IPS DF 6.9 (cell line): Measurements from ENCODE around the gene INPP4B.

Experiments used
- DNase-seq: peaks from one replicate; pipeline ENCODE4 v3.0.0-alpha.2; 2013; ENCODE audit warnings: low read depth, low spot score
- H3K27ac ChIP-seq: one replicate; pipeline ENCODE4 v1.5.1; 2013; ENCODE audit warnings: low read length, control low read depth
- H3K27me3 ChIP-seq: 2 replicates; pipeline ENCODE4 v1.6.1; 2013; ENCODE audit warnings: mild to moderate bottlenecking, low read length; ENCODE audit not compliant: control insufficient read depth, insufficient read depth
- H3K36me3 ChIP-seq: 2 replicates; pipeline ENCODE4 v1.6.1; 2013; ENCODE audit warnings: low read length; ENCODE audit not compliant: control insufficient read depth, insufficient read depth
- H3K4me1 ChIP-seq: 2 replicates; pipeline ENCODE4 v1.6.1; 2013; ENCODE audit warnings: low read length; ENCODE audit not compliant: control insufficient read depth, insufficient read depth
- H3K4me3 ChIP-seq: 2 replicates; pipeline ENCODE4 v1.5.1; 2013; ENCODE audit warnings: mild to moderate bottlenecking, low read length
- H3K9me3 ChIP-seq: 2 replicates; pipeline ENCODE4 v1.6.1; 2013; ENCODE audit warnings: low read length, inconsistent platforms; ENCODE audit not compliant: control insufficient read depth, insufficient read depth
- WGBS: extraction: QIAGEN DNeasy Blood & Tissue Kit; methylation state at CpG from one replicate; pipeline ENCODE4 v1.1.7; 2013; ENCODE audit warnings: mixed read lengths, missing lambda C conversion rate; ENCODE audit not compliant: insufficient read length, insufficient coverage; 5-methylcytosine and 5-hydroxymethylcytosine counted together

The INPP4B gene

GRCh38 chr4:142563682-142564291 is 282.3 kb downstream of the INPP4B start:
- H3K36me3 ChIP-seq = no peaks in the 10 kb centered on the region
- WGBS = no CpG with 5 or more reads among the region's 6 CpGs

GRCh38 chr4:142559986-142560385 is 286.1 kb downstream of the INPP4B start:
- Histone ChIP-seq H3K4me3 (no peak overlapping the region), H3K27me3 (no peaks in the 10 kb centered on the region), H3K27ac (no peak overlapping the region), H3K9me3 (no peaks in the 10 kb centered on the region), H3K4me1 (no peaks in the 10 kb centered on the region), H3K36me3 (no peaks in the 10 kb centered on the region)
- DNase-seq = no peak
- no CpG with 5 or more reads among the region's 4 CpGs for WGBS

More at GRCh38 chr4:142563682-142564291, 282.3 kb downstream of the INPP4B start:
- no peaks in the 10 kb centered on the region for H3K9me3 ChIP-seq
- no peak for DNase-seq
- H3K27me3 ChIP-seq = no peaks in the 10 kb centered on the region
- no peak overlapping the region for H3K4me3 ChIP-seq
- peaks cover 1% of the 10 kb centered on the region; the same call in 1 of the 2 replicates for H3K4me1 ChIP-seq
- H3K27ac ChIP-seq = no peak overlapping the region

GRCh38 chr4:142558851-142559250 is 287.2 kb downstream of the INPP4B start:
- no peaks in the 10 kb centered on the region for H3K9me3 ChIP-seq
- no peaks in the 10 kb centered on the region for H3K36me3 ChIP-seq
- no peaks in the 10 kb centered on the region for H3K4me1 ChIP-seq
- WGBS = no CpG with 5 or more reads among the region's 4 CpGs
- no peak for DNase-seq
- H3K4me3 ChIP-seq = no peak overlapping the region
- H3K27ac ChIP-seq = no peak overlapping the region
- no peaks in the 10 kb centered on the region for H3K27me3 ChIP-seq

GRCh38 chr4:142557239-142557801 is 288.8 kb downstream of the INPP4B start:
- Histone ChIP-seq H3K27ac (no peak overlapping the region), H3K27me3 (no peaks in the 10 kb centered on the region), H3K36me3 (no peaks in the 10 kb centered on the region), H3K4me1 (no peaks in the 10 kb centered on the region), H3K4me3 (no peak overlapping the region), H3K9me3 (no peaks in the 10 kb centered on the region)
- WGBS = no CpG with 5 or more reads among the region's 4 CpGs
- no peak for DNase-seq

- WGBS = no CpG with 5 or more reads among the region's 9 CpGs
- Histone ChIP-seq H3K36me3 (no peaks in the 10 kb centered on the region), H3K9me3 (no peaks in the 10 kb centered on the region), H3K27ac (no peak overlapping the region), H3K4me1 (no peaks in the 10 kb centered on the region), H3K27me3 (no peaks in the 10 kb centered on the region), H3K4me3 (no peak overlapping the region)
- no peak for DNase-seq
Observed at GRCh38 chr4:142556570-142557238, 289.4 kb downstream of the INPP4B start.

- Histone ChIP-seq H3K4me1 (no peaks in the 10 kb centered on the region), H3K36me3 (no peaks in the 10 kb centered on the region), H3K27ac (no peak overlapping the region), H3K27me3 (no peaks in the 10 kb centered on the region), H3K9me3 (no peaks in the 10 kb centered on the region), H3K4me3 (no peak overlapping the region)
- DNase-seq = no peak
- WGBS = no CpG with 5 or more reads among the region's 1 CpG
Observed at GRCh38 chr4:142556048-142556447, 290.1 kb downstream of the INPP4B start.

GRCh38 chr4:142554412-142554811 is 291.7 kb downstream of the INPP4B start:
- no peaks in the 10 kb centered on the region for H3K9me3 ChIP-seq
- no peak overlapping the region for H3K4me3 ChIP-seq
- H3K4me1 ChIP-seq = peaks cover 2% of the 10 kb centered on the region; the same call in 1 of the 2 replicates
- H3K27ac ChIP-seq = no peak overlapping the region
- H3K27me3 ChIP-seq = no peaks in the 10 kb centered on the region
- DNase-seq = no peak
- WGBS = no CpG with 5 or more reads among the region's 1 CpG
- H3K36me3 ChIP-seq = no peaks in the 10 kb centered on the region

- Histone ChIP-seq H3K4me3 (no peak overlapping the region), H3K9me3 (no peaks in the 10 kb centered on the region), H3K27me3 (no peaks in the 10 kb centered on the region), H3K4me1 (peaks cover 2% of the 10 kb centered on the region; the same call in 1 of the 2 replicates), H3K27ac (no peak overlapping the region), H3K36me3 (no peaks in the 10 kb centered on the region)
- WGBS = no CpG with 5 or more reads among the region's 6 CpGs
- no peak for DNase-seq
Observed at GRCh38 chr4:142551517-142552305, 294.4 kb downstream of the INPP4B start.

GRCh38 chr4:142550965-142551364 is 295.1 kb downstream of the INPP4B start:
- H3K4me3 ChIP-seq = no peak overlapping the region
- H3K27me3 ChIP-seq = no peaks in the 10 kb centered on the region
- no peaks in the 10 kb centered on the region for H3K36me3 ChIP-seq
- no peak for DNase-seq
- peaks cover 2% of the 10 kb centered on the region; the same call in 1 of the 2 replicates for H3K4me1 ChIP-seq
- no CpG with 5 or more reads among the region's 5 CpGs for WGBS
- H3K9me3 ChIP-seq = no peaks in the 10 kb centered on the region
- no peak overlapping the region for H3K27ac ChIP-seq

GRCh38 chr4:142549726-142550463 is 296.2 kb downstream of the INPP4B start:
- H3K4me3 ChIP-seq = no peak overlapping the region
- peaks cover 2% of the 10 kb centered on the region; the same call in 1 of the 2 replicates for H3K4me1 ChIP-seq
- WGBS = no CpG with 5 or more reads among the region's 1 CpG
- no peaks in the 10 kb centered on the region for H3K36me3 ChIP-seq
- no peak overlapping the region for H3K27ac ChIP-seq
- no peak for DNase-seq
- H3K9me3 ChIP-seq = no peaks in the 10 kb centered on the region
- no peaks in the 10 kb centered on the region for H3K27me3 ChIP-seq
